Left colon (tissue), 2 donors: ENCODE results near the gene RAB11A. TPM values are rescaled to one million over a fixed set of nuclear protein-coding genes. Genes with fewer than 3 reads are reported as not detected.
A peak's percentile ranks its signal among the peaks of the same experiment; 100 is the strongest.

Experiments
- ATAC-seq: fragments of 200-7000 bp; cut with Tn5 transposase; one replicate; pipeline ENCODE4 v1.9.1; 2020; ENCODE audit warnings: mild to moderate bottlenecking, moderate library complexity
- DNase-seq, 2 donors: peaks; one replicate each; pipeline ENCODE4 v3.0.0-alpha.2; 2020
- intact Hi-C, 2 donors: fragments of 100-400 bp; cut with DNase I in 1 of 2; cut with micrococcal nuclease in 1 of 2; formaldehyde crosslinking; loops; one replicate each; pipeline versions ENCODE4 v1.11.2 to v1.14.0; 2022; cut with DNase I, micrococcal nuclease
- total RNA-seq, 2 donors: library from RNA; stranded (reverse); fragmentation: NEBNext Ultra II Directional; extraction: Animal tissue kit (Norgen Biotek cat#: 25700); gene quantifications; one replicate each; pipeline ENCODE4 v1.2.1, GENCODE V29; 2021
- donor health status: DM: no; HTN: no; CAD: no.
- donor health status: DM: yes; HTN: yes; CAD: no.

Gene RAB11A
- total RNA-seq, 2 donors from 2014 or later, result 334 to 358 TPM

DNA sequence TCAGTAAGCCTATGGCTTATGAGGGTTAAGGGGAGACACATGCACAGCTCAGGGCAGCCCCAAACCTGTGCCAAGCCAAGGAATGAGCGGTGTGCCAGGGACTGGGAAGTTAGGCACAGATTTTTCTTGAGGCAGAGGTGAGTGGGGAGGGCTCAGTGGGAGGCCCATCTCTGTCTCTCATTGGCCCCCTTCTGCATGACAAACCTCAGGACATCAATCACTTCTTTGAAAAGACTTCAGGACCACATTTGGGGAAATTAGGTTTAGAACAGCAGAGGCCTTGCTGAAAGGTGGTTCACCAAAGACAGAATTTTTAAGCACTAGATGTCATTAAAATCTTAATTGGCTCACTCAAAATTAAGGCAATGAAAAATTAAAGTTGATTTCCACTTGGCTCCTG is 57.2 kb downstream of the RAB11A start:
- no peak for ATAC-seq
- no peak for DNase-seq
- intact Hi-C loops, result loop anchor here in 1 of 2 donors (10.0 kb wide), 1 partner anchor 348 kb away; no protein-coding TSS in a partner anchor

DNA sequence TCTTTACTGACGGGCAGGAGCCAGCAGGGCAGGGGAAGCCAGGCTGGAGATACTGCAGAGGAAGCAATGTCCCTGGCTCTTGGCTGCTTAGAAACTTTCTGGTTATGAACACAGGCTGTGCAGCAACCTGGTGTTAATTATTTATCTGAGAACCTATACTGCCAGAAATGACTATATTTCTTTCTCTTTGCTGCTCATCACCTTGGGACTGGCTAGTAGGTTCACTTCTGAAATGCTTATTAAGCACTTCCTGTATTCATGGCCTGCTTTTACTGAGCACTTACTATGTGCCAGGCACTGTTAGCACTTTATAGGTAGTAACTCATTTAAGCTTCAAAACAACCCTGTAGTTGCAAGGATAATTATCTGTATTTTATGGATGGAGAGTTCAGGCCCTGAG is 57.6 kb downstream of the RAB11A start:
- no peak for ATAC-seq
- intact Hi-C loops, result loop anchor here in 1 of 2 donors (10.0 kb wide), 1 partner anchor 348 kb away; no protein-coding TSS in a partner anchor
- DNase-seq, result no peak

- ATAC-seq (no peak), DNase-seq (no peak)
- intact Hi-C loops, result loop anchor here in 1 of 2 donors (10.0 kb wide), 1 partner anchor 347 kb away; no protein-coding TSS in a partner anchor
Observed at GRCh38 chr15:65927545-65927944, 58.3 kb downstream of the RAB11A start.

DNA sequence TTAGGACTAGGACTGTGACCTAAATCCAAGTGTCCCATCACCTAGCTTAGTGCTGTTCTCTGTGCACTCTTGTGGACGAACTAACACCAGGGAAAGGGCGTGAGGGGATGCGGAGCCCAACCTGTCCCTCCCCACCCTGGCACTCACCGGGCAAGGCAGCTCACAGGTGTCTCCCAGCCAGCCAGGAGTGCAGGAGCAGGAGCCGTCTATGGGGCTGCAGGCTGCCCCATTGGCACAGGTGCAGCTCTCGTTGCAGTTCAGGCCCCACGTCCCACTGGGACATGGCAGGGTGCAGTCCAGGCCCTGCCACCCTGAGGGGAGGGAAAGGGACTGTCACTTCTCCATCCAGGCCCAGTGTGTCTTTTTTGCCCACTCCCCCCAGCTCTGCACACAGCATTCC is 60.3 kb downstream of the RAB11A start:
- DNase-seq (no peak), ATAC-seq (no peak)
- intact Hi-C loops, result loop anchor here in 1 of 2 donors (10.0 kb wide), 1 partner anchor 345 kb away; no protein-coding TSS in a partner anchor

- DNase-seq (no peak), ATAC-seq (no peak)
- intact Hi-C loops, result no loop called here
Observed at GRCh38 chr15:65930134-65930533, 60.8 kb downstream of the RAB11A start.

GRCh38 chr15:65931221-65931620 is 61.9 kb downstream of the RAB11A start:
- ATAC-seq (no peak), DNase-seq (no peak)
- intact Hi-C loops, result no loop called here

- intact Hi-C loops, result no loop called here
Observed at GRCh38 chr15:65935391-65935790, 66.1 kb downstream of the RAB11A start.

GRCh38 chr15:65936282-65936681 is 67.0 kb downstream of the RAB11A start:
- no peak for DNase-seq
- ATAC-seq, result no peak
- intact Hi-C loops, result no loop called here

More at GRCh38 chr15:65935391-65935790, 66.1 kb downstream of the RAB11A start:
- DNase-seq (no peak), ATAC-seq (no peak)

DNA sequence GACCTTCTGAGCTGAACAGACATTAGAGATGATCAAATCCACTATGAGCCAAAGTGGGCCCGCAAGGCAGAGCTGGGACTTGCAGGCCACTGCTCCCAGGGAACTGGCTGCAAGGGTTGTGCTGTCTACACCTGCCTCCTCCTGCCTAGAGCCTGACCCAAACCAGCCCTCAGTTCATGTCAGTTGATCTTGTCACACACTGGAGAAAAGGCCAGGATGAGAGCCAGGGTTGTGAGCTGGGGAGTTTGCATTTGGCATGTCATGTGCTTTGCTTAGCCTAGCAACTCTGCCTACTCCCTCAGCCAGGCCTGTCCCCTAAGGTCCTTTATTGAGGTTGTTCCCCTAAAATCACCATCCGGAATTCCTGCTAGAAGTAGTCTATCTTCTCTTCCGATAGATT is 67.8 kb downstream of the RAB11A start:
- DNase-seq (no peak), ATAC-seq (no peak)
- intact Hi-C loops, result no loop called here

DNA sequence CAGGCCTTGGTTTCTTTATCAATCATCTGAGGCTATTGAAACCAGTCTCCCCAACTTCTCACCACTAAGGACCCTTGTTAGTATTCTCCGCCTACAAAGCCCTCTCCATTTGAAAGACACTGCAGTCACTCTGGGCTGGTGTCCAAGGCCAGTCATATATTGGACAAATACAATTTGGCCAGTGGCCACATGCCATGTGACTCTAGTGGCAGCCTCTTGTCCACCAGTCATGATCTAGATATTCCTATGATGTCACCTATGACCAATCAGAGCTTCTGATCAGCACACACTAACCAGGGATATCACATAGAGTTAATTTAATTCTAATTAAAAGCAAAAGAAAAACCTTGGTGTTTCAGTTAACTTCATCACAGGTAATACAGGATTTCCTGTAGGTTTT is 68.2 kb downstream of the RAB11A start:
- DNase-seq (no peak), ATAC-seq (no peak)
- intact Hi-C loops, result no loop called here

- DNase-seq (no peak), ATAC-seq (no peak)
- intact Hi-C loops, result no loop called here
Observed at GRCh38 chr15:65938604-65939003, 69.3 kb downstream of the RAB11A start.

- DNase-seq (no peak), ATAC-seq (peak; percentile 52)
- intact Hi-C loops, result no loop called here
Observed at GRCh38 chr15:65939901-65940617, 70.8 kb downstream of the RAB11A start.

GRCh38 chr15:65940618-65940909 is 71.3 kb downstream of the RAB11A start:
- intact Hi-C loops, result no loop called here
- ATAC-seq, result no peak
- DNase-seq, result no peak

Other genes with a start within 250 kb of the RAB11A start
- gene SLC24A1, start 247.6 kb upstream of the RAB11A start, total RNA-seq, result 1 to 10 TPM; 6.8 to 8.9 TPM
- gene DENND4A, start 77.2 kb upstream of the RAB11A start, total RNA-seq, result 10 to 100 TPM; 17.7 to 19.5 TPM